ENCODE results near the gene ARAF.

ARAF gene

DNA sequence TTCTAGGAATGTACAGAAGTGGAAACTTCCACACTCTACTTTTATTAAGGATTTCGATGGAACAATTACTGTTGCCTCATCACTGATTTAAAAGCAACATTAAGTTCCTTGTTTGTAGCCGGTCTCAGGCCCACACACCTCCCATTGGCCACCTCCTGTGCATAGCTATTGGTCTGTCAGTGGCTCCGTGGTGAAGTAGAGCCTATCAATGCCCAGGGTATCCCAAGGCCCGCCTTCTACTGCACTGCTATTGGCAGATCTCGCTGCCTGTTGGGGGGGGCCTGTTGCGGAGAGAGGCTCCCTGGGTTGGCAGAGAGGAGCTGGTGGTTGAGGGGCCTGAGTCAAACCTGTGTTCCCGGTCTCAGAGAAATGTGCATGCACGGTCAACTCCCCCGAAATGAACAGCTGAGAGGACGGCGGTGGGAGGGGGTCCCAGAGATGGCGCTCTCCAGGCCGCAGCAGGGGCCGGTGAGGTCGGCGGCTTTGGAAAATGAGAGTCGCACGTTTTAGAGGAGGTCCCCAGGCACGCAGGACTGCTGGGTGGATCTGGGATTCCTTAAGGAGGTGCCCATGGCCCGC lies 4.9 kb upstream of the ARAF start:
- no peaks in the 10 kb centered on the region for H3K36me3 Mint-ChIP-seq
- H3K4me1 Mint-ChIP-seq, result peaks cover 5% of the 10 kb centered on the region
- peak; percentile 81 for ATAC-seq (ENCODE audit: low read depth)
- H3K27me3 Mint-ChIP-seq, result no peaks in the 10 kb centered on the region
- no peaks in the 10 kb centered on the region for H3K9me3 Mint-ChIP-seq
- H3K4me3 Mint-ChIP-seq, result peak overlapping the region; percentile 98
- peak overlapping the region; percentile 95 for H3K27ac Mint-ChIP-seq
- DNase-seq (ENCODE audit: low spot score in 2 of 2), result peak; percentile 51 to 71

- no peaks in the 10 kb centered on the region for H3K27me3 Mint-ChIP-seq
- DNase-seq (ENCODE audit: low spot score in 2 of 2), result no peak
- no peaks in the 10 kb centered on the region for H3K9me3 Mint-ChIP-seq
- no peak for ATAC-seq (ENCODE audit: low read depth)
- peaks cover 13% of the 10 kb centered on the region for H3K4me1 Mint-ChIP-seq
- H3K4me3 Mint-ChIP-seq, result no peak overlapping the region
- H3K27ac Mint-ChIP-seq, result no peak overlapping the region
- H3K36me3 Mint-ChIP-seq, result peaks cover 4% of the 10 kb centered on the region
These were observed 2.6 kb upstream of the ARAF start for GRCh38 chrX:47558436-47558835.

GRCh38 chrX:47560179-47560933 lies 649 bp upstream of the ARAF start:
- Mint-ChIP-seq H3K36me3 (peaks cover 11% of the 10 kb centered on the region), H3K4me3 (peak overlapping the region; percentile 92), H3K4me1 (peaks cover 20% of the 10 kb centered on the region), H3K9me3 (no peaks in the 10 kb centered on the region), H3K27me3 (no peaks in the 10 kb centered on the region), H3K27ac (peak overlapping the region; percentile 98)
- ATAC-seq (ENCODE audit: low read depth), result no peak
- no peak for DNase-seq (ENCODE audit: low spot score in 2 of 2)

DNA sequence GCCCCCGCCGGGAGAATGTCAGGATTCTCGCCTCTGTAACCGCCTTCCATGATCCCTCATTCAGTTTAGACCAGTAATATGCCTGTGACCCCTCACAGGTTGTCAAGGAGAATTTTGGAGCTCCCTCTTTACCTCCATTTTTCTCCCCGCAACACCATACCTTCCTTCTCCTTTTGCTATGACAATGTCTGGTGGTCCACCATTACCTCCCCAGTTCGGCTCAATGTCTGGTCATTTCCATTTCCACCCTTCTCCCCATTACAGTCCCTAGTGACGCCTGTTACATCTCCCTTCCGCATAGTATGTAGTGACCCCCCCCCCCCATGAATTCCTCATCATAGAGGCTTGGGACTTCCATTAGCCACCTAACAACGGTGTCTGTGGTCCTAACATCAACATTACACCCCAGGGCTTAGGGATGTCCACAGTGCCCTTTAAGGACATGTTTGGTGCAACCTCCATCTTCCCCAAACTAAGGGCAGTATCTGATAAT lies 700 bp downstream of the ARAF start:
- peaks cover 22% of the 10 kb centered on the region for H3K4me1 Mint-ChIP-seq
- DNase-seq (ENCODE audit: low spot score in 2 of 2) (no peak), ATAC-seq (ENCODE audit: low read depth) (no peak)
- H3K4me3 Mint-ChIP-seq, result peak overlapping the region; percentile 92
- peak overlapping the region; percentile 98 for H3K27ac Mint-ChIP-seq
- no peaks in the 10 kb centered on the region for H3K27me3 Mint-ChIP-seq
- peaks cover 15% of the 10 kb centered on the region for H3K36me3 Mint-ChIP-seq
- no peaks in the 10 kb centered on the region for H3K9me3 Mint-ChIP-seq

DNA sequence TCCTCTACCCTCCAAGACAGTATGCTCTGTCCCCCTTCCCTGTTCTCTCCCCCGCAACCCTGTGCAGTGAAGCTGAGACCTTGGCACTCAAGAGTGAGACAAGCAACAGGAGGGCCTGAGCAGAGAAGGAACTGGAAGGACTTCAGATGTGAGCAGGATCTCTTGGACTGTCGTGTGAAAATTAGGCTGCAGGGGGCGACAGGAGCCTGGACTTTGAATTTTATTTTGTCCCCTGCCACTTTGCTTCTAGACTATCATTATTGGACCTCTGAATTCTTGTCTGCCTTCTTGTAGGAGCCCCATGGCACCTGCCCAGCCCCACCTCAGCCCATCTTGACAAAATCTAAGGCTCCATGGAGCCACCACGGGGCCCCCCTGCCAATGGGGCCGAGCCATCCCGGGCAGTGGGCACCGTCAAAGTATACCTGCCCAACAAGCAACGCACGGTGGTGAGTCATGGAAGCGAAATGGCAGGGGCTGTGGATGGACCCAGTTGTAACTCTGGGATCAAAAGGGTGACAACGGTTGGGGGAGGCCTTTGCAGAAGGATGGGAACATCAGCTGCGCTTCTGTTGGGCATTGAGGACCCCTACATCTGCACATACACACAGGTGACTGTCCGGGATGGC lies 1.7 kb downstream of the ARAF start:
- ATAC-seq (ENCODE audit: low read depth), result no peak
- Mint-ChIP-seq H3K4me1 (peaks cover 24% of the 10 kb centered on the region), H3K27me3 (no peaks in the 10 kb centered on the region), H3K27ac (no peak overlapping the region), H3K4me3 (peak overlapping the region; percentile 73), H3K9me3 (no peaks in the 10 kb centered on the region), H3K36me3 (peaks cover 20% of the 10 kb centered on the region)
- DNase-seq (ENCODE audit: low spot score in 2 of 2), result no peak

DNA sequence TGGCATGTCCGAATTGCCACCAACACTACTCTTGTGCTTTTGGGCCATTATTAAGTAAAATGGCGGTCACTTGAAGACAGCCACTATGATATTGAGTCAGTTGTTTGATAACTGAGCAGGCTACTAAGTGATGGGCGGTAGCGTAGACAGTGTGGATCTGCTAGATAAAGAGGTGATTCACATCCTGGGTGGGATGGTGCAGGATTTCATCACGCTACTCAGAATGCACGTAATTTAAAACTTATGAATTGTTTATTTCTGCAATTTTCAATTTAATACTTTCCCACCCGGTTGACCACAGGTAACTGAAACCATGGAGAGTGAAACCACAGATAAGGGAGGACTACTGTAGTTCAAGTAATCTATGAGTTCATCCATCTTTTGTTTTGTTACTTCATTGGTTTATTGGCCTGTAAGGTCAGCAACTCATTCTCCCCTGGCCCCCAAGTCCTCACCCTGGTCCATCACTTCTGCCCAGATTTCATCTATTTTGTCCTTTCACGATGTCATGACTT lies 2.9 kb downstream of the ARAF start:
- Mint-ChIP-seq H3K4me1 (peaks cover 24% of the 10 kb centered on the region), H3K27me3 (no peaks in the 10 kb centered on the region), H3K4me3 (peak overlapping the region; percentile 46), H3K36me3 (peaks cover 23% of the 10 kb centered on the region), H3K9me3 (no peaks in the 10 kb centered on the region), H3K27ac (no peak overlapping the region)
- ATAC-seq (ENCODE audit: low read depth), result no peak
- DNase-seq (ENCODE audit: low spot score in 2 of 2), result no peak

DNA sequence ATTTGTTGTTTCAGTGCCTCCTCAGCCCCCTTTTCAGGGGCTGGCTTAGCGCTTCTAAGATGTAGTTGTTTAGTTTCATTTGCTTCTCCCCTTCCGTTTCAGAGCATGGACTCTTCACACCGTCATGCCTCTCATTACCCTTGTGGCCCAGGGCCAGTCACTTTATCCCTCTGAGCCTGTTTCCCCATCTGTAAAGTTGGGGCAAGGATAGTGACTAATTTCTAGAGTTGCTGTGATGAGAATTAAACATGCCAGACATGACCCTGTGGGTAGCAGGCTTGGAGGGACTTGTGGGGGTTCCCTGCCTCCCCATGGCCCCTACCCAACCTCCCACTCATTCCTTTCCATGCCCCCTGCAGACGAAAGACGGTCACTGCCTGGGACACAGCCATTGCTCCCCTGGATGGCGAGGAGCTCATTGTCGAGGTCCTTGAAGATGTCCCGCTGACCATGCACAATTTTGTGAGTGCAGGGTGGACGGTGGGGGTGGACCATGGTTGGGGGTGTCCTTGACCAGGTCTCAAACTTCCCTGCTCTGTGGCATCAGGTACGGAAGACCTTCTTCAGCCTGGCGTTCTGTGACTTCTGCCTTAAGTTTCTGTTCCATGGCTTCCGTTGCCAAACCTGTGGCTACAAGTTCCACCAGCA lies 3.6 kb downstream of the ARAF start:
- H3K4me3 Mint-ChIP-seq, result peak overlapping the region; percentile 46
- H3K36me3 Mint-ChIP-seq, result peaks cover 29% of the 10 kb centered on the region
- H3K4me1 Mint-ChIP-seq, result peaks cover 24% of the 10 kb centered on the region
- no peak overlapping the region for H3K27ac Mint-ChIP-seq
- DNase-seq (ENCODE audit: low spot score in 2 of 2), result no peak
- no peaks in the 10 kb centered on the region for H3K27me3 Mint-ChIP-seq
- ATAC-seq (ENCODE audit: low read depth), result no peak
- H3K9me3 Mint-ChIP-seq, result no peaks in the 10 kb centered on the region

GRCh38 chrX:47566841-47567240 lies 5.8 kb downstream of the ARAF start:
- H3K27ac Mint-ChIP-seq, result no peak overlapping the region
- no peaks in the 10 kb centered on the region for H3K27me3 Mint-ChIP-seq
- ATAC-seq (ENCODE audit: low read depth) (peak; percentile 58), DNase-seq (ENCODE audit: low spot score in 2 of 2) (no peak)
- H3K4me1 Mint-ChIP-seq, result peaks cover 18% of the 10 kb centered on the region
- no peak overlapping the region for H3K4me3 Mint-ChIP-seq
- H3K9me3 Mint-ChIP-seq, result no peaks in the 10 kb centered on the region
- peaks cover 45% of the 10 kb centered on the region for H3K36me3 Mint-ChIP-seq

- H3K9me3 Mint-ChIP-seq, result no peaks in the 10 kb centered on the region
- H3K27me3 Mint-ChIP-seq, result peaks cover 8% of the 10 kb centered on the region
- ATAC-seq (ENCODE audit: low read depth) (peak; percentile 64), DNase-seq (ENCODE audit: low spot score in 2 of 2) (peak; percentile 21 to 36)
- H3K36me3 Mint-ChIP-seq, result peaks cover 46% of the 10 kb centered on the region
- no peak overlapping the region for H3K27ac Mint-ChIP-seq
- H3K4me3 Mint-ChIP-seq, result no peak overlapping the region
- peaks cover 19% of the 10 kb centered on the region for H3K4me1 Mint-ChIP-seq
These were observed 7.8 kb downstream of the ARAF start for GRCh38 chrX:47568656-47569295.

DNA sequence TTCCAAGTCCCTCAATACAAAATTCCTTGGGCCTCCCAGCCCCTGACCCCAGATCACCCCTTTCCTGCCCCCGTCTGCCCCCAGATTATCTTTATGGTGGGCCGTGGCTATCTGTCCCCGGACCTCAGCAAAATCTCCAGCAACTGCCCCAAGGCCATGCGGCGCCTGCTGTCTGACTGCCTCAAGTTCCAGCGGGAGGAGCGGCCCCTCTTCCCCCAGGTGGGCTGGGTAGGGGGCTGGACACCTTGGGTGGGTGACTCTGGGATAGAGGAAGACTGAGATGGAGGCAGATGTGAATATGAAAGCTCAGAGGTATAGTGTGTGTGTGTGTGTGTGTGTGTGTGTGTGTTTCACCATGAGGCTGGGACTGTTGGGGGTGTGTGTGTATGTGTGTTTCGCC lies 9.8 kb downstream of the ARAF start:
- peak overlapping the region; percentile 24 for H3K27ac Mint-ChIP-seq
- no peak overlapping the region for H3K4me3 Mint-ChIP-seq
- ATAC-seq (ENCODE audit: low read depth), result no peak

GRCh38 chrX:47571215-47571614 lies 10.2 kb downstream of the ARAF start:
- Mint-ChIP-seq H3K36me3 (peaks cover 39% of the 10 kb centered on the region), H3K4me1 (peaks cover 12% of the 10 kb centered on the region), H3K27me3 (peaks cover 12% of the 10 kb centered on the region), H3K9me3 (no peaks in the 10 kb centered on the region), H3K27ac (peak overlapping the region; percentile 24), H3K4me3 (no peak overlapping the region)
- DNase-seq (ENCODE audit: low spot score in 2 of 2), result no peak
- ATAC-seq (ENCODE audit: low read depth), result no peak

More for the DNA sequence above, 9.8 kb downstream of the ARAF start:
- H3K36me3 Mint-ChIP-seq, result peaks cover 41% of the 10 kb centered on the region
- H3K9me3 Mint-ChIP-seq, result no peaks in the 10 kb centered on the region
- peaks cover 14% of the 10 kb centered on the region for H3K4me1 Mint-ChIP-seq
- no peak for DNase-seq (ENCODE audit: low spot score in 2 of 2)
- peaks cover 8% of the 10 kb centered on the region for H3K27me3 Mint-ChIP-seq

DNA sequence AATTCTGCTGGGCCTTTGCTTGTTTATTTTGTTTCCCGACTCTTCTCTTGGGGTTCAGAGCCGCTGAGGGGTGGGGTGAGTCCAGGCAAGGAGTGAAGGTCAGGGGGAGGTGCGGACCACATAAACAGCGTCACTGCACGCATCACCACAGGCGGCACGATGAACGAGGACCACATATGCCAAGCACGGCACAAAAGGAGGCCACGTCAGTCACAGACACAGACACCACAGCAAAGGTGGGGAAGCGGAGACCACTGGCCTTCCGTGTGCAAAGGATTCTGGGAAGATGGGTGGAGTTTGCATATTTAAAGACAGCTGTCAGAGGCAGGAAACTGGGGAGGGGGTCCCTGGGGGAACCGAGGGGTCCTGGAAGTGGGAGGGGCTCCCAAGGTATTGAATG lies 10.9 kb downstream of the ARAF start:
- ATAC-seq (ENCODE audit: low read depth) (no peak), DNase-seq (ENCODE audit: low spot score in 2 of 2) (no peak)
- Mint-ChIP-seq H3K36me3 (peaks cover 34% of the 10 kb centered on the region), H3K4me1 (peaks cover 8% of the 10 kb centered on the region), H3K4me3 (no peak overlapping the region), H3K9me3 (no peaks in the 10 kb centered on the region), H3K27ac (no peak overlapping the region), H3K27me3 (peaks cover 19% of the 10 kb centered on the region)

DNA sequence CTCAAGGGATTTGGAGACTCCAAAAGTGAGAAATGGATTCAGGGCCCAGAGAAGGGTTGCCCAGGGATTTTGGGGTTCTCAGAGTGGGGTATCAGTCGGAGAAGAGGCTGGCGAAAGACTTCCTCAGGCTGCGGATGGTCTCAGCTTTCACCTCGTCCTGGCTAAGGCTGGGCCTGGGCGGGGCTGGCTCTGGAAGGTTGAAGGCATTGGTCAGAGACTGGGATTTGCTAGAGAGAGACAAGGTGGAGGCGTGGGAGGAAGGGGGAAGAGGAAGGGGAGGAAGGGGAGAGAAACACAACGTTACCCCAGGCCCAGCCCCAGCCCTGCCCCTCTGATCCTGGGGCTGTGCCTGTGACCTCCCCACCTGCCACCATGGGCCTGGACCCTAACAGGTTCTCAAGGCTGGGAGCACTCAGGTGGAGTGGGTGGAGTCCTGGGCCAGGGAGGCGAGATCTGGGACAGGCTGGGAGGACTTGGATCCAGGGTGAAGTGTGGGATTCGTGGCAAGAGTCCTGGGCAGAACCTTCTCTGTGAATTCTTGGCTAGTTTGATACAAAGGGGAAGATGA lies 11.9 kb downstream of the ARAF start:
- H3K4me1 Mint-ChIP-seq, result peaks cover 8% of the 10 kb centered on the region
- DNase-seq (ENCODE audit: low spot score in 2 of 2), result no peak
- H3K4me3 Mint-ChIP-seq, result no peak overlapping the region
- H3K9me3 Mint-ChIP-seq, result no peaks in the 10 kb centered on the region
- H3K36me3 Mint-ChIP-seq, result peaks cover 31% of the 10 kb centered on the region
- no peak for ATAC-seq (ENCODE audit: low read depth)
- peaks cover 20% of the 10 kb centered on the region for H3K27me3 Mint-ChIP-seq
- no peak overlapping the region for H3K27ac Mint-ChIP-seq

Measured in memory B cell (primary cell).